ENCODE results near the gene ATRIP. TPM values are rescaled to one million over a fixed set of nuclear protein-coding genes. Genes with fewer than 3 reads are reported as not detected.
A peak's percentile ranks its signal among the peaks of the same experiment; 100 is the strongest.

ATRIP gene
- total RNA-seq, 6 donors from 2014 or later = 5.1 to 10.5 (median 6.5) TPM

- 85 to 89% methylated on average over 5 of the region's 5 CpGs for WGBS, 2 donors
- Histone ChIP-seq H3K4me1 (peaks cover 18 to 40% (median 24%) of the 10 kb centered on the region in 4 donors), H3K27ac (peak overlapping the region in 2 of 4 donors; percentile 93 to 94), H3K9me3 (no peaks in the 10 kb centered on the region), H3K4me3 (no peak overlapping the region), H3K27me3 (no peaks in the 10 kb centered on the region), H3K36me3 (peaks cover 0 to 29% (median 12%) of the 10 kb centered on the region in 4 donors)
- no peak for TF ChIP-seq EP300 (IDR thresholded peaks at IDR 0.05)
- TF ChIP-seq CTCF (IDR thresholded peaks at IDR 0.05) = no peak
- no peak for TF ChIP-seq POLR2AphosphoS5 (IDR thresholded peaks at IDR 0.05)
- no peak for TF ChIP-seq POLR2A (IDR thresholded peaks at IDR 0.05)
- DNase-seq = no peak
- ATAC-seq (ENCODE audit: low FRiP score in 2 of 2) = no peak
Observed at GRCh38 chr3:48502121-48502520, 55.6 kb downstream of the ATRIP start.

- WGBS, 2 donors = 55 to 61% methylated on average over 5 to 6 of the region's 6 CpGs
- ATAC-seq (ENCODE audit: low FRiP score in 2 of 2) = no peak
Observed at GRCh38 chr3:48502728-48503168, 56.2 kb downstream of the ATRIP start.

GRCh38 chr3:48503401-48504050, 57.0 kb downstream of the ATRIP start:
- Histone ChIP-seq H3K27ac (peak overlapping the region; percentile 91 to 96 (median 94)), H3K36me3 (peaks cover 0 to 16% (median 6%) of the 10 kb centered on the region in 4 donors), H3K4me1 (peaks cover 18 to 49% (median 28%) of the 10 kb centered on the region in 4 donors), H3K27me3 (no peaks in the 10 kb centered on the region), H3K4me3 (peak overlapping the region; percentile 31 to 94 (median 74)), H3K9me3 (no peaks in the 10 kb centered on the region)
- TF ChIP-seq POLR2AphosphoS5 (IDR thresholded peaks at IDR 0.05) (peak in 1 of 2 donors; percentile 20), CTCF (IDR thresholded peaks at IDR 0.05) (peak in 1 of 6 experiments; percentile 4), EP300 (IDR thresholded peaks at IDR 0.05) (no peak), POLR2A (IDR thresholded peaks at IDR 0.05) (peak in 1 of 4 donors; percentile 22)
- DNase-seq = peak in 1 of 2 donors; percentile 53
- 10 to 16% methylated on average over 8 to 14 of the region's 26 CpGs for WGBS, 2 donors
- peak in 1 of 2 donors; percentile 74 for ATAC-seq (ENCODE audit: low FRiP score in 2 of 2)

More at GRCh38 chr3:48502728-48503168, 56.2 kb downstream of the ATRIP start:
- Histone ChIP-seq H3K27ac (peak overlapping the region; percentile 91 to 96 (median 94)), H3K4me1 (peaks cover 18 to 47% (median 27%) of the 10 kb centered on the region in 4 donors), H3K27me3 (no peaks in the 10 kb centered on the region), H3K36me3 (peaks cover 0 to 23% (median 10%) of the 10 kb centered on the region in 4 donors), H3K4me3 (peak overlapping the region in 3 of 4 donors; percentile 68 to 94 (median 80)), H3K9me3 (no peaks in the 10 kb centered on the region)
- DNase-seq = no peak
- TF ChIP-seq EP300 (IDR thresholded peaks at IDR 0.05) (no peak), CTCF (IDR thresholded peaks at IDR 0.05) (no peak), POLR2A (IDR thresholded peaks at IDR 0.05) (no peak), POLR2AphosphoS5 (IDR thresholded peaks at IDR 0.05) (no peak)

- Histone ChIP-seq H3K36me3 (peaks cover 0 to 13% (median 5%) of the 10 kb centered on the region in 4 donors), H3K9me3 (no peaks in the 10 kb centered on the region), H3K27me3 (no peaks in the 10 kb centered on the region), H3K4me3 (peak within 1 kb of the TSS; percentile 31 to 94 (median 74)), H3K4me1 (peaks cover 18 to 49% (median 28%) of the 10 kb centered on the region in 4 donors), H3K27ac (peak within 1 kb of the TSS; percentile 91 to 96 (median 94))
- DNase-seq (peak; percentile 76 to 96), ATAC-seq (ENCODE audit: low FRiP score in 2 of 2) (peak; percentile 78 to 95)
- no peak for TF ChIP-seq CTCF (IDR thresholded peaks at IDR 0.05)
- TF ChIP-seq POLR2A (IDR thresholded peaks at IDR 0.05) = peak in 3 of 4 donors; percentile 1 to 63 (median 44)
- TF ChIP-seq EP300 (IDR thresholded peaks at IDR 0.05) = peak in 1 of 4 donors; percentile 13
- TF ChIP-seq POLR2AphosphoS5 (IDR thresholded peaks at IDR 0.05) = peak; percentile 66 to 70
- WGBS, 2 donors = 1 to 4% methylated on average over 37 to 51 of the region's 66 CpGs
Observed at GRCh38 chr3:48504051-48504946, 57.8 kb downstream of the ATRIP start, which contains the start of gene SHISA5. SHISA5 (minus strand) TSS chr3:48504174; CDS start chr3:48504094, 80 bp downstream.

All from upper lobe of left lung (tissue), 6 donors.